GM19397 (cell line): Measurements from ENCODE around the gene RIT2.

Experiments used
- ATAC-seq: cut with Tn5 transposase; IDR thresholded peaks from one replicate; pipeline ENCODE4 v1.9.1; 2021; ENCODE audit warnings: mild to moderate bottlenecking, moderate library complexity; ENCODE audit not compliant: unreplicated experiment

The RIT2 gene

GRCh38 chr18:42937436-42937835, 178.0 kb downstream of the RIT2 start:
- ATAC-seq = no peak

GRCh38 chr18:42936289-42936688, 179.2 kb downstream of the RIT2 start:
- no peak for ATAC-seq

GRCh38 chr18:42931491-42931890, 184.0 kb downstream of the RIT2 start:
- ATAC-seq = no peak

- ATAC-seq = no peak
Measured at GRCh38 chr18:42929857-42930256, 185.6 kb downstream of the RIT2 start.

GRCh38 chr18:42929181-42929580, 186.3 kb downstream of the RIT2 start:
- ATAC-seq = no peak

- ATAC-seq = no peak
Measured at GRCh38 chr18:42925036-42925435, 190.4 kb downstream of the RIT2 start.

- ATAC-seq = no peak
Measured at GRCh38 chr18:42922363-42922762, 193.1 kb downstream of the RIT2 start.

- ATAC-seq = no peak
Measured at GRCh38 chr18:42921226-42921737, 194.2 kb downstream of the RIT2 start.

- ATAC-seq = no peak
Measured at GRCh38 chr18:42920621-42921020, 194.9 kb downstream of the RIT2 start.

GRCh38 chr18:42915299-42915698, 200.2 kb downstream of the RIT2 start:
- no peak for ATAC-seq

GRCh38 chr18:42914476-42914875, 201.0 kb downstream of the RIT2 start:
- no peak for ATAC-seq

- ATAC-seq = no peak
Measured at GRCh38 chr18:42909095-42909494, 206.4 kb downstream of the RIT2 start.

- no peak for ATAC-seq
Measured at GRCh38 chr18:42906761-42907160, 208.7 kb downstream of the RIT2 start.

GRCh38 chr18:42901161-42901560, 214.3 kb downstream of the RIT2 start:
- ATAC-seq = no peak

GRCh38 chr18:42893977-42894376, 221.5 kb downstream of the RIT2 start:
- ATAC-seq = no peak

- ATAC-seq = no peak
Measured at GRCh38 chr18:42892181-42892580, 223.3 kb downstream of the RIT2 start.

GRCh38 chr18:42891705-42892104, 223.8 kb downstream of the RIT2 start:
- no peak for ATAC-seq

GRCh38 chr18:42883169-42883568, 232.3 kb downstream of the RIT2 start:
- no peak for ATAC-seq

- no peak for ATAC-seq
Measured at GRCh38 chr18:42882122-42882521, 233.4 kb downstream of the RIT2 start.

GRCh38 chr18:42872838-42873237, 242.6 kb downstream of the RIT2 start:
- ATAC-seq = no peak

GRCh38 chr18:42864876-42865275, 250.6 kb downstream of the RIT2 start:
- ATAC-seq = no peak

- ATAC-seq = no peak
Measured at GRCh38 chr18:42861271-42861670, 254.2 kb downstream of the RIT2 start.

- no peak for ATAC-seq
Measured at GRCh38 chr18:42860548-42860947, 254.9 kb downstream of the RIT2 start.

- ATAC-seq = no peak
Measured at GRCh38 chr18:42860011-42860410, 255.5 kb downstream of the RIT2 start.
